IMR-90 (cell line): ENCODE results near the gene FAT2. TPM values are rescaled to one million over a fixed set of nuclear protein-coding genes. Genes with fewer than 3 reads are reported as not detected.

ENCODE experiments used
- ATAC-seq: fragments of 200-7000 bp; cut with Tn5 transposase; 2 replicates; pipeline ENCODE4 v1.9.1; 2020; ENCODE audit warnings: low read depth, mild to moderate bottlenecking, moderate library complexity
- BruUV-seq: library from RNA; stranded (reverse); fragments of 400-500 nt; replicated peaks from 2 replicates; lab custom pipeline; 2021; lab: Mats Ljungman, UMichigan
- CTCF ChIA-PET: fragments of 300-600 bp; formaldehyde crosslinking; extraction: SDS; loops from one replicate; lab custom pipeline; 2021; ENCODE audit warnings: antibody characterized with exemption; lab: Yijun Ruan, JAX
- POLR2A ChIA-PET: fragments of 300-600 bp; sonication (Branson Sonifier 250); formaldehyde crosslinking; loops from one replicate; lab custom pipeline; 2022; ENCODE audit warnings: antibody characterized with exemption; ENCODE audit not compliant: unreplicated experiment; lab: Charles Lee
- DNase-seq: peaks from one replicate; pipeline ENCODE4 v3.0.0; 2013
- H2AFZ ChIP-seq: replicated peaks from 2 replicates; pipeline ENCODE3; 2013; ENCODE audit warnings: low read length, mild to moderate bottlenecking; ENCODE audit not compliant: poor library complexity
- H2AK5ac ChIP-seq: 2 replicates; pipeline ENCODE4 v1.6.1; 2013; ENCODE audit warnings: low read depth, low read length, inconsistent platforms
- H2AK9ac ChIP-seq: replicated peaks from 2 replicates; pipeline ENCODE3; 2013; ENCODE audit warnings: mild to moderate bottlenecking, low read depth, low read length, moderate library complexity; ENCODE audit not compliant: poor library complexity
- H2BK120ac ChIP-seq: 2 replicates; pipeline ENCODE4 v1.6.1; 2013; ENCODE audit warnings: low read depth, low read length, inconsistent platforms
- H2BK15ac ChIP-seq: 3 replicates; pipeline ENCODE4 v1.6.1; 2013; ENCODE audit warnings: low read depth, low read length, inconsistent platforms
- H2BK20ac ChIP-seq: 2 replicates; pipeline ENCODE4 v1.6.1; 2013; ENCODE audit warnings: low read depth, mild to moderate bottlenecking, inconsistent platforms, low read length, moderate library complexity
- H2BK5ac ChIP-seq: 2 replicates; pipeline ENCODE4 v1.6.1; 2013; ENCODE audit warnings: mild to moderate bottlenecking, low read depth, low read length, inconsistent platforms; ENCODE audit not compliant: poor library complexity, severe bottlenecking
- H3K14ac ChIP-seq: replicated peaks from 2 replicates; pipeline ENCODE4 v1.6.1; 2013; ENCODE audit warnings: low read depth, low read length, inconsistent platforms
- H3K18ac ChIP-seq: 2 replicates; pipeline ENCODE4 v1.6.1; 2013; ENCODE audit warnings: low read depth, low read length, control low read depth
- H3K23ac ChIP-seq: 2 replicates; pipeline ENCODE4 v1.6.1; 2013; ENCODE audit warnings: low read depth, low read length, inconsistent platforms
- H3K27ac ChIP-seq: 2 replicates; pipeline ENCODE4 v1.5.1; 2013; ENCODE audit warnings: mild to moderate bottlenecking, control low read depth, low read length; ENCODE audit not compliant: insufficient read depth
- H3K27me3 ChIP-seq: 2 replicates; pipeline ENCODE4 v1.6.1; 2013; ENCODE audit warnings: low read length; ENCODE audit not compliant: control insufficient read depth, insufficient read depth
- H3K36me3 ChIP-seq: 2 replicates; pipeline ENCODE4 v1.6.1; 2013; ENCODE audit warnings: low read length, mixed read lengths; ENCODE audit not compliant: control insufficient read depth, insufficient read depth
- H3K4ac ChIP-seq: 2 replicates; pipeline ENCODE4 v1.6.1; 2013; ENCODE audit warnings: low read depth, low read length, inconsistent platforms
- H3K4me1 ChIP-seq: 2 replicates; pipeline ENCODE4 v1.6.1; 2013; ENCODE audit warnings: low read length, mixed read lengths; ENCODE audit not compliant: control insufficient read depth, insufficient read depth
- H3K4me2 ChIP-seq: 2 replicates; pipeline ENCODE4 v1.6.1; 2013; ENCODE audit warnings: low read depth, mild to moderate bottlenecking, control low read depth, low read length, moderate library complexity
- H3K4me3 ChIP-seq: 2 replicates; pipeline ENCODE4 v1.5.1; 2013; ENCODE audit warnings: low read depth, mild to moderate bottlenecking, control low read depth, low read length, moderate library complexity; ENCODE audit not compliant: insufficient read depth
- H3K56ac ChIP-seq: 2 replicates; pipeline ENCODE4 v1.6.1; 2013; ENCODE audit warnings: low read length, inconsistent platforms; ENCODE audit not compliant: insufficient read depth; ENCODE audit errors: extremely low read depth
- H3K79me1 ChIP-seq, 2 experiments: 2 replicates each; pipeline ENCODE4 v1.6.1; 2013; ENCODE audit warnings: low read length in 2 of 2, inconsistent platforms in 1 of 2, low read depth in 1 of 2
- H3K9ac ChIP-seq: 2 replicates; pipeline ENCODE4 v1.6.1; 2013; ENCODE audit warnings: low read depth, low read length, control low read depth
- H3K9me1 ChIP-seq: 2 replicates; pipeline ENCODE4 v1.6.1; 2013; ENCODE audit warnings: low read length, inconsistent platforms; ENCODE audit not compliant: insufficient read depth
- H3K9me3 ChIP-seq: 2 replicates; pipeline ENCODE4 v1.6.1; 2013; ENCODE audit warnings: low read length; ENCODE audit not compliant: control insufficient read depth, insufficient read depth
- H4K20me1 ChIP-seq: 2 replicates; pipeline ENCODE4 v1.6.1; 2013; ENCODE audit warnings: low read length, inconsistent platforms; ENCODE audit not compliant: insufficient read depth
- H4K5ac ChIP-seq: 2 replicates; pipeline ENCODE4 v1.6.1; 2013; ENCODE audit warnings: mild to moderate bottlenecking, low read depth, low read length, control low read depth
- H4K8ac ChIP-seq, 2 experiments: 2 replicates each; pipeline ENCODE4 v1.6.1; 2013; ENCODE audit warnings: low read depth in 2 of 2, low read length in 2 of 2, control low read depth in 1 of 2, inconsistent platforms in 1 of 2
- H4K91ac ChIP-seq: 2 replicates; pipeline ENCODE4 v1.6.1; 2013; ENCODE audit warnings: low read depth, low read length, inconsistent platforms; ENCODE audit not compliant: insufficient read depth
- CEBPB ChIP-seq: IDR thresholded peaks from 2 replicates; pipeline ENCODE4 v1.6.1; 2012; ENCODE audit warnings: low read depth, low read length, improper control_type of control experiment
- POLR2A ChIP-seq: IDR thresholded peaks from 2 replicates; pipeline ENCODE4 v1.6.1; 2012; ENCODE audit warnings: mild to moderate bottlenecking, low read depth, low read length
- WGBS, 2 experiments: methylation state at CpG; one replicate each; pipeline versions ENCODE4 v1.1.5 to v1.1.7; 2013; ENCODE audit warnings: missing lambda C conversion rate in 2 of 2; ENCODE audit not compliant: insufficient read length in 1 of 2; ENCODE audit errors: extremely low coverage in 2 of 2; 5-methylcytosine and 5-hydroxymethylcytosine counted together
- dilution Hi-C: fragments of 300-500 bp; cut with HindIII; formaldehyde crosslinking; loops from one replicate; pipeline ENCODE4 v1.14.3; 2018; ENCODE audit warnings: low sequenced_read_pairs; ENCODE audit not compliant: unreplicated experiment
- in situ Hi-C: fragments of 300-500 bp; cut with MboI; formaldehyde crosslinking; loops from 3 replicates; pipeline ENCODE4 v1.14.3; 2019; ENCODE audit warnings: low sequenced_read_pairs, inconsistent platforms, mixed read lengths
- intact Hi-C: fragments of 100-400 bp; cut with micrococcal nuclease; formaldehyde crosslinking; loops from 2 replicates; pipeline ENCODE4 v1.10.0; 2022
- polyA plus RNA-seq, 3 experiments: library from polyadenylated mRNA; depleted of rRNA; stranded (reverse); fragments of >200 nt; gene quantifications; 2 replicates each; pipeline ENCODE4 v1.2.3, GENCODE V29; 2012; ENCODE audit warnings: low replicate concordance in 1 of 3
- total RNA-seq: library from RNA; depleted of rRNA; stranded (reverse); fragments of >200 nt; gene quantifications from 2 replicates; pipeline ENCODE4 v1.2.3, GENCODE V29; 2012

FAT2 gene
- total and polyA plus RNA-seq, 2 of the 4 experiments (the other 2 are of a cell fraction) = under 0.01 to 0.03 TPM

GRCh38 chr5:151595411-151595826 is 4.3 kb upstream of the FAT2 start:
- Histone ChIP-seq H2AK5ac (no peak overlapping the region), H3K27ac (no peak overlapping the region), H2BK5ac (no peak overlapping the region), H2BK120ac (no peak overlapping the region), H4K8ac (no peak overlapping the region), H3K79me1 (no peaks in the 10 kb centered on the region), H3K36me3 (no peaks in the 10 kb centered on the region), H3K9ac (no peak overlapping the region), H3K9me1 (no peaks in the 10 kb centered on the region), H3K4me2 (no peak overlapping the region), H3K14ac (no peak overlapping the region), H4K91ac (no peak overlapping the region), H3K4ac (no peak overlapping the region), H2BK20ac (no peak overlapping the region), H4K5ac (no peak overlapping the region), H3K4me1 (no peaks in the 10 kb centered on the region), H4K20me1 (no peaks in the 10 kb centered on the region), H3K18ac (no peak overlapping the region), H3K23ac (no peak overlapping the region), H3K27me3 (peaks cover 15% of the 10 kb centered on the region), H3K9me3 (no peaks in the 10 kb centered on the region), H2AK9ac (no peak overlapping the region), H2BK15ac (no peak overlapping the region), H3K4me3 (no peak overlapping the region), H2AFZ (no peak overlapping the region), H3K56ac (no peak overlapping the region)
- ChIA-PET POLR2A (no interaction called here), CTCF (no interaction called here)
- intact Hi-C loops = no loop called here
- in situ Hi-C loops = no loop called here
- DNase-seq (no peak), ATAC-seq (no peak)
- no TSS peak for BruUV-seq
- dilution Hi-C loops = no loop called here
- no peak for TF ChIP-seq CEBPB
- TF ChIP-seq POLR2A = no peak
- WGBS, 2 experiments = 80% methylated on average over 2 of the region's 11 CpGs; no CpG with 5 or more reads in 1 of the 2 experiments
